Renal pelvis (tissue), 4 donors: ENCODE measurements around the gene ALDH4A1. TPM values are rescaled to one million over a fixed set of nuclear protein-coding genes. Genes with fewer than 3 reads are reported as not detected.

ENCODE experiments used
- DNase-seq: peaks from one replicate; pipeline ENCODE4 v3.0.0-alpha.2; 2013
- polyA plus RNA-seq, 3 donors: library from polyadenylated mRNA; unstranded; fragments of 120-200 nt; gene quantifications; one replicate each; pipeline ENCODE4 v1.2.1, GENCODE V29; 2013; ENCODE audit not compliant: insufficient read length in 3 of 3

The ALDH4A1 gene
- polyA plus RNA-seq, 3 donors, result 81.1 to 92.8 (median 85.7) TPM

DNA sequence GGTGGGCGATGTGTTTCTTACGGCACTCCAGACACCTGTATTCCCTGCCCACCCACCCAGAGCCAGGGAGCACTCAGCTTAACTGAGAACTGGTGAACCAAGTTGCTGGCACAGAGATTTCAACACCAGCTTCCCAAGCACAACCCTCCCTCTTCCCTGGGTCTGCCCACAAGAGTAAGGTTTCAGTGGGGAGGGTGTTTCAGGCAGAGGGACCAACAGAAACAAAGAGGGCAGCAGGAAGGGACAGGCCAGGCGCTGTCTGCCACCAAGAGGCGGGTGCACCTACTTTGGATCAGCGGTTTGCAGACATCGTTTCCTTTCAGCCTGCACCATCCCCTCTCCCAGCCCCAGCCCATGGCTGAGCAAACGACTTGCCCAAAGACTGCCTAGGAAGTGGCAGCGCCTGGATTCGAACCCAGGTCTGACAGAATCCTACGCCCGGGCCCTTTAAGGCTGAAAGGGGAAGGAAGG lies 21.9 kb upstream of the ALDH4A1 start:
- DNase-seq, result no peak

DNA sequence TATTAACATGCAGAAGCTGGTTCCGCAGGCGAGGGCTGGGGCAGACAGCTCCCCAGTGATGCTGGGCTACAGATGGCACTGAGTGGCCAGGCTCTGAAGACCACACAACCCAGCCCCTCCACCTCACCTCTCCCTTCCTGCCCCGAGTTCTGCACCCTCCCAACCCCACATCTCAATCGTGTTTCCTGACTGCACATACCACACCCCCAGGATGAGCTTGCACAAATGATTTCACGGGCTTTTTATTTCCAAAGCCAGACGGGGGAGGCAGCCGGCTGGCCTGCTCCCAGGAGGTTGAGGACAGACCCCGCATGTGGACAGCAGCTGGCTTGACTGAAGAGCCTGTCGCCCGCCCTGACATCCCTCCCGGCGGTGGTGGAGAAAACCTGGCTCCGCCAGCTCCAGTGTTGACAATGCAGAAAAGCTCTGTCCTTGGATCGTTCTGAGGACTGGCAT lies 21.4 kb upstream of the ALDH4A1 start:
- peak; percentile 80 for DNase-seq

DNA sequence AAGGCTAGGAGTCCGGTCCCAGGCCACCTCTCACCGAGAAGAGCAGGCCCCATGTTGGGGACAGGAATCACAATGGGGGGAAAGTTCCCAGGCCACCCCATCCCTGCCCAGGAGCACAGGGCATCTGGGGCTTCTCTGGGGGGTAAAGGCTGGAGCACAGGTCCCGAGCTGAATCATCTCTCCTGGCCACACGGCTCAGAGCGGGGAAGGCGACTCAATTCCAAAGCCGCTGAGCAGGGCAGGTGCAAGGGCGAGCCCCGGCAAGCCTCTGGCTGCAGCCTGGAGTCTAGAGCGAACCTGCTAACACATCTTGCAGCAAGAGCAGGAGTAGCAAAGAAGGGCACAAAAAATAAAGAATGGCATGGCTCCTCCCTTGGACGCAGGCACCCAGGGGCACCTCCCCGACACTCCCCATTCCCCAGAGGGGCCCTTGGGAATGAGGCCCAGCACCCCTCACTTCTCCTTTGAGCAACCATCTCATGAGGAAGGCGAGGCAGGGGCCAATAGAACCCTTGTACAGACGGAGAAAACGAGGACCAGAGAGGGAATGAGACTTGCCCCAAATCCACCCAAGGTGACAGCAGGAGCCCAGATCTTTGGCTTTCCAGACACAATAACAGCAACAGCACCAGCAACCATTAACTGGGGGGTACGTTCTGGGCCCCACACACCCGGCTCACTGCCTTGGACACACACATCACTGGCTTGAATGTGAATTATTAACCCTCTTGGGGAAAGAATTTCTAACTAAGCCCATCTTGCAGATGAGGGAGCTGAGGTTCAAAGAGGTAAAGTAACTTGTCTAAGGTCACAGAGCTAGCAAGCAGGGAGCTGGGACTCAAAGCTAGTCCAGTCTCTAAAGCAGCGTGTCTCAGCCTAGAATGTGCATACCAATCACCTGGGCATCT lies 20.7 kb upstream of the ALDH4A1 start:
- DNase-seq, result no peak

DNA sequence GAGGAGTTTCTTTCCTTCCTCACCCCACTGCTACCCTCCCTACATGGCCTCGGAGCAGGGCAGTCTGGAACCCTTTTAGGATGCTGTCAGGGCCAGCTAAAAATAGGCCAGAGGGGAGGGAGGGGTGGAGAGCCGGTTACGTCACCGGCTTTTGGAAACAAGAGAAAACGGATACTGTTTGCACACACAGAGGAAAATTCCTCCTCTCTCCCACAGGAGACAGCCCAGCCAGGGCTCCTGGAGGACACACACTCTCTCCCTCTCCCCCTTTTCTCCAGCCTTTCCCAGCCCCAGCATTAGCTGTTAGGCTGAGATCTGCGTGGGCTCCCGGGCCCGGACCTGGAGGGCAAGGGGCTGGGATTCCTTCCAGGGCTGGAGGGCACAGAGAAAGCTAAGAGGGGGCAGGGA lies 20.0 kb upstream of the ALDH4A1 start:
- peak; percentile 89 for DNase-seq

DNA sequence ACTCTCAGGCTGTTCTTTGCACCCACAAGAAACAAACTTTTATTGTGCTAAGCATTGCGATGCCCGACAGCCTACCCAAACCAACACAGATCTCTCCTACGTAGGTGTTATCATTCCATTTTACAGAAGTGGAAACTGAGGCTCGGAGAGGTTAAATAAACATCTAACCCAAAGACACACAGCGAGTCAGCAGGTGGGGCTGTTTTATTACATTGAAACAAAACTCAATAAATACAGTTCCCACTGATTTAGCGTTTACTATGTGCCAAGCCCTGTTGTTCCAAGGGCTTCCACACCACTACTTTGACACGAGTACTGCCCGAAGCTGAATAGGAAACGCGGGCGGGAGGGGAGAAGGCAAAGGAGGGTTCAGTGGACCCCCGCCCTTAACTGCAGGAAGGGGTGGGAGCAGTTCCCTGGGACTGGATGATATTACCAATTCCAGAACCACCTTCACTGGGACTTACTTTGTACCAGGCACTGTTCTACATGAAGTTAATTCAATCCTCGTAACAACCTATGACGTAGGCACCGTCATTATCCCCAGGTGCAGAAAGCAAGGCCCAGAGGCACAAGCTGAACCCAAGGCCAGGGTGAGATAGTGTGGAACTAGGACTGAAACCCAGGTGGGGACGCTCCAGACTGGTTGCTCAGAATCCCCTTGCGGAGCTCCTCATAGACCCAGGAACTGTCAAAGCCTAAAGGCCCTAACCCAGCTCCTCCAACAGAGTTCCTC lies 19.3 kb upstream of the ALDH4A1 start:
- DNase-seq, result no peak

DNA sequence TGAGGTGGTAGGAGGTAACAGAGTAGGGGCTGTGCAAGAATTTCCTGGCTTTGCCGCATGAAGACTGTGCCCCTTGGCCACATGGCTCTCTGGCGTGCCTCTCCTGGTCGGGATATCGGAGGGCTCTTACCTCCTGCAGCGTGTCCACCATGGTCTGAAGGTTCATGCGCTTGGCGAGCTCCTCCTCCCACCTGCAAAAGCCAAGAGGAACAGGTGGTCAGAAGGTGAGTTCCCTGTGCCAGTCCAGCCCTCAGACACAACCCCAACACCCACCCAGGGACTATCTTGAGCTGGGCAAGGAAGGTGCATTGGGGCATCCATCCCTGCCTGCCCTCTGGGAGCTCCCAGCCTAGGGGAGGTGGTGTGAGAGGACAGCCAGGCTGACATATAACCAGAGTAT lies 18.6 kb upstream of the ALDH4A1 start:
- DNase-seq, result no peak

DNA sequence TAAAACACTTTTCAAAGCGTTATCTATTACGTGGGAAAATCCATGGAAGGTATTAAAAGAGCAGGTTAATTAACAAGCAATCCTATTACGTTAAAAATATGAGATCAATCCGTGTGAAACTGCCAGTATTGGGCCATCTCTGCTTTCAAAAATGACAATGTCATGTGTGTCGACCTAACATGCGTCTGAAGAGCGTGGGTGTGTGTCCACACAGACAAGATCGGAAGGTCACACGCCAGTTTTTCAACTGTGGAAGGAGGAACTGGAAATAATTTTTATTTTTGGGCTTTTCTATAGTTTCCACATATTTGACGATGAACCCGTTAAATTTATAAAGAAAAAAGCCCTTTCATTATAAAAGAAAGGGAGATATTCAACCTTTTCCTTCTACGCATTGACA lies 17.6 kb upstream of the ALDH4A1 start:
- no peak for DNase-seq

DNA sequence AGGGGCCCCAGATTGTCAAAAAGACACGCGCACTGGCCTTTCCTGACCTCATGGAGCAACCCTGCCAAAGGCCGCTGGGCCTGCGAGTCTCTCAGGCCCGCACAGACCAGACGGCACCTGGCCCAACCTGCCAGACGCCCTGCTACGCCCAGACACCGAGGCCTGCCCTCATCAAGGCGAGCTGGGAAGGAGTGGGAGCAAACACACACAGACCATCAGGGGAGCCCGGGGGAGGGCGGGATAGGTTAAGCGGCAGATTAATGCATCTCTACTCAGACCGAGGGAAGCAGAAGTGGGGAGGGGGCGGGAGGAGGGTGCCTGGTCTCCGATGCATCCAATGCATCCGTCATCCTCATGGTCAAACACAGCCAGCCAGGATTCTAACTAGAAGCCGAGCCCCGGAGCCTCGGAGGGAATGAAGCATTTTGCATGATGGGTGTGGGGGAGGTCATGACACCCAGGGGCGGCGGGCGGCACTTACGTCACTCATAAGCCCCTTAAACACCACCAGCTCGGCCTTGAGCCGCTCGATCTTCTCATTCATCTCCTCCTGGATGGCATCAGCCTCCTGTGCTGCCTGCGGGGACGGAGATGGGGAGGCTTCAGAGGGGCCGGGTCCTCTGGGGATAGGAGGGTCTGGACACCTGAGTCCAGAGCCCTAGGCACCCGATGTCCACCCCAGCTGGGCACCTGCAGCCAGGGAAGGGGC lies 17.0 kb upstream of the ALDH4A1 start:
- no peak for DNase-seq

DNA sequence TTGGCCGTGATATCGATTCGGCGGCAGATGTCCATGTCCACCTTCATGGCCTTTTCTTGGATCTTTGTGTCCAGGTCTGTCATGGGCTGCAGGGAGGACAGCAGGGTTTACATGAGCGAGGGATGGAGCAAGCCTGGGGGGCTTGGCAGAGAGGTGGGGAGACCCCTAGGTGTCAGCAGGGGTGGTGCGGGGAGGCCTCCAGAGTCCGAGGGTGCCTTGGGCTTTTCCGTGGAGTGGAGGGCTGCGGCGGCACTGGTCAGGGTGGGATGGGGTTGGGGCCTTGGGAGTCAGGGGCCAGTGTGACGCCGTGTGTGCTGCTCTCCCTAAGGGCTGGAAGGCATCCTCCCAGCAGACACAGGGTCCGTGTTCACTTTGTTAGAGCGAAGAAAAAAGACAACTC lies 16.1 kb upstream of the ALDH4A1 start:
- DNase-seq, result no peak

DNA sequence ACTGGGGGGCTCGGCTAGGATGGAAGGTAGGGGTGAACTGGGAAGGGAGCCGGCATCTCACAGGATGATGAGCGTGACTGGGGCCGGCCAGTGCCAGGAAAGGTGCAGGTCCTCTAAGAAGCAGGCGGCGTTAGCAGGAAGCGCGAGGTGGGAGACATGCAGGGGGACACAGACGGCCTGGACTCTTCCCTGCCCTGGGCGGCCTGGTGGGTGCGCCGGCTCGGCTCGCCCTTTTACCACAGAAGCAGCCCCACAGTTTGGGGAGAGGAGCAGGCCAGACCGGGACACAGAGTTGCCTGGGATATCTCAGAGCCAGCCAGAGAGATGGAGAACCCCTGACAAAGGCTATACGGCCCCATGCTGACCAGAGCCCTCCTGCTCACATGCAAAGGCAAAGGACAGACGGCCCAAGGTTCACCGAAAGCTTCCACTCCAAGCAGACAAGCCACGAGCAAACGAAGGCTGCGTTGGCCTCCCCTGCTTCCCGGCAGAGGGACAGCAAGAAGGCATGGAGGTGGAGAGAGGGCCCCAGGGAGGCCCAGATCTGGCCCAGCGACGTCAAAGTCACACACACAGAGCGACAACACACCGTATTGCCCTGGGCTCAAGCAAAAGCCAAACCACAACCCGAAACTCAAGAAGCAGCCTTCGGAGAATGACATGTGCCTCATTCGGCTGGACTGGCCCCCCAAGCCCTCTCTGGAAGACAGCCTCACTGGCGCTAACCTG lies 14.9 kb upstream of the ALDH4A1 start:
- DNase-seq, result no peak

DNA sequence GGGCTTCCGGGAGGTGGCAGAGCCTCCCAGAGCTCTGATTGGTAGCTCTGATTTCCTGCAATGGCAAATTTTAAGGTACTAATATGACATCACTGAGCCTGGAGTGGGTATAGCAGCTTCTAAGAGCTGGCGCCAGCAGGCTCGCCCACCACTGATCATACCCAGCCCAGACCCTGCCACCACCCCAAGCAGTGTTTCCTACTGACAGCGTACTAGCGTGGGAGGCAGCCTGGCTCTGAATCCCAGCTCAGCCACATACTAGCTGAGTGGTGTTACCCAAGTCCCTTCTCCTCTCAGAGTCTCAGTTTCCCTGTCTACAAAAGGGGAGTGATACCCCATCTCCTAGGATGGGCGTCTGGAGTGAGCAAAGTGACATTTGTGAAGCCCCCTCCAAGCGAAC lies 13.0 kb upstream of the ALDH4A1 start:
- DNase-seq, result no peak

DNA sequence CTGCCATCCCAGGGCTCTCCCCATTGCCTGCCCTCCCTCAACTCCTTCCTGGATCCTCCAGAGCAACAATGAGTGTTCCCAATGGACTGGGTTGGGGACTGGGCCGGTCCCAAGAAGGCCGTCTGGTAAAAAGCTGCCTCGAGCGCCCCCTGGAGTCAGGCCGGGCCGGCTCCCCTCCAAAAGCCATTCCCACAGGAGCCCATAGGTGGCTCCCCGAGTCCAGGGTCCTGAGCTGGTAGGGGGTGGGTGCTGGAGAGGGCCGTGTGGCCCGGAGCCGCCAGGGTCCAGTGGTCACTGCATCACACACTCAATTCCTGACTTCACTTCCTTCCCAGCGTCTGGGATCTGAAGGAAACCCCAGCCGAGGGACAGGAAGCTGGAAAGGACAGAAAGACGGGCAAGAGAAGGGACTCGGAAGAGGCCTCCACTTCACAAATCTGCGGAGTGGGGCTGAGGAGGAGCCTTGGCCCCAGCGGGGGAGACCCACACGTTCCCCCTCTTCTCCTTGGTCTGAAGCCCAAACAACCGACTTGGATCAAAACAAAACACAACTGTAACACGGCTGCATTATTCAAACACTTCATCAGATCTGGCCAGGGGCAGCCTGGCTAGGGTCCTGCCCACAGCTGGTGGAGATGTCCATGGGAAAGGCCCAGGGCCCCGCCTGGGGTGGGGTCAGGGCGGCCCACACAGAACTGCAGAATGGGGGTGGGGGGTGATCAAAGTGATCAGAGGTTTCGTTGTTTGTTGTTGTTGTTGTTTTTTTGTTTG lies 10.9 kb upstream of the ALDH4A1 start:
- DNase-seq, result peak; percentile 86

DNA sequence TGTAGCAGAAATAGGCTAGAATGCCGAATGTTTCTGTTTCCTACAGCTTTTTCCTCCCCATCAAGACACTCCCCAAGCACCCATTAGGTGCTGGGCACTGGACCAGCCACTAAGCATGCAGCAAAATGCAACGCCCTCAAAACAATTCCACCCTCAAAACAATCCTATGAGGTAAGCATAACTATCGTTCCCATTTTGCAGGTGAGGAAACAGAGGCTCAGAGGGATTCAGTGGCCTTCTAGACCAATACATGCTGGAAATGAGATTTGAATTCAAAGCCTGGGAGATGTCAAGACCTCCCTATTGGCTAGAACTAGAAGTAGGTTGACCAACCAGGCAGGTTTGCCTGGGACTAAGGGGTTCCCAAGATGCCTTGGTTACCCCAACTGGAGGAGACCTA lies 10.2 kb upstream of the ALDH4A1 start:
- no peak for DNase-seq

DNA sequence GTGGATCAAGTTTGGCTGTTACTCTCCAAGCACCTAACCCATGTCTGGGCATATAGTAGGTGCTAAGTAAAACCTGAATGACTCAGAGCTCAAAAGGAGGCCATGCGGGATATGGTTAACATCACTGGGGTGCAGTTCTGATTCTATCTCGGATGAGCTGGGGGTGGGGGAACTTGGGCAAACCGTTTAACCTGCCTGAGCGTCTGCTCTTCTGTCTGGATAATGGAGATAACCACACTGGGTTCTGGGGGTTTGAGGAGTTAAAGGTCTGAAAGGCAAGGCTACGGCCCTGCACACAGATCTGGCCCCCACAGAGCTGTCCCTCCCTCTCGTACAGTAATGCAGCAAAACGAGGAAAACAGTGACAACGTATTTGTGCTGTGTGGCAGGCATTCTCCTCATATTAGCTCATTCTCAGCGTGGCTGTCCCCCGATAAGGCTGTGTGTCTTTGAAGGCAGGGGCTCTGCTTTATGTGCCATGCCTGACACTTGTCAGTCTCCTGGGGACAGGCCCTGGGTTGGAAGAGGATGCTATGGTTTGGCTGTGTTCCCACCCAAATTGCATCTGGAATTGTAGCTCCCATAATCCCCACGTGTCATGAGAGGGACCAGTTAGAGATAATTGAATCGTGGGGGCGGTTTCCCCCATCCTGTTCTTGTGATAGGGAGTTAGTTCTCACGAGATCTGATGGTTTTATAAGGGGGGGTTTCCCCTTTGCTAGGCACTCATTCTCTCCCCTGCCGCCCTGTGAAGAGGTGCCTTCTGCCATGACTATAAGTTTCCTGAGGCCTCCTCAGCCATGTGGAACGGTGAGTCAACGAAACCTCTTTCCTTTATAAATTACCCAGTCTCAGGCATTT lies 6.8 kb upstream of the ALDH4A1 start:
- DNase-seq, result no peak

DNA sequence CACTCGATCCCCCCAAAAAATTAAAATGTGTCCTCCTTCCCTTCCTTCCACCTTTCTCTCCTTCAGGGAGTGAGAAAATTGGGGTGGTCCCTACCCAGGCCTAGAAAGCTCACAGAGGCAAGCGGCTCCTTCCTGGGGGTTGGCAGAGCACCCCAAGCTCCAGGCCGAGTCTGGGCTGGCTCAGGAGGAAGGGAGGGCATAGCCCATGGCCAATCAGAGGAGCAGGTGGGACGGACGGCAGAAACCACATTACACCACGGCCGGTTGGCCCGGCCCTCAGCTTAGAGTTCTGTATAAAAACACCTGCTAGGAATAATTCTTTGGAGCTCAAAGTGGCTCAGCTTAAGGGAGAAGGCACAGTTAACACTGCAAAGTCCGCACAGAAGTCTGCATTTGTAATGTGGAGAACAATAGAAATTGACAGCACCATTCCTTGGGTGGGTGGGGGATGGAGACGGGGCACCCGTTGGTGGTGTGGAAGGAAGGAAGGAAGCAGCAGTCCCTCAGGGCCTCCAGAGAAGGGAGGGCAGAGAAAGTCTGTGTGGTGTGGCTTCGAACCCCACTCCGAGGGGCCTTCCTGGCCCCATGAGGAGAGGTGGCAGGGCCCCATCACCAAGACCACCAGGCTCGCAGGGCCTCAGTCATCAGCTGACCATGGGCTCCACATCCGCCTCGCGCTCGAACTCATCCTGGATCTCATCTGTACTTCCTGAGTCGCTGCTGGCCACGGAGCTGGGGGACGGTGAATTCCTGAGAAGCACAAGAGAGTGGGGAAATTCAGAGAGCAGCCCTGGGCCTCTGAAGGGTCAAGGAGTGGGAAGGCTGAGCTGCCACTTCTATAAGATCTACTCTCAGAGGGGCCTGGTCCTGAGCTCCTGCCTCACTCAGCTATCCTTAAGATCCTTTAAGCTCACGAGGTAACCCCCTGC lies 5.8 kb upstream of the ALDH4A1 start:
- DNase-seq, result no peak

DNA sequence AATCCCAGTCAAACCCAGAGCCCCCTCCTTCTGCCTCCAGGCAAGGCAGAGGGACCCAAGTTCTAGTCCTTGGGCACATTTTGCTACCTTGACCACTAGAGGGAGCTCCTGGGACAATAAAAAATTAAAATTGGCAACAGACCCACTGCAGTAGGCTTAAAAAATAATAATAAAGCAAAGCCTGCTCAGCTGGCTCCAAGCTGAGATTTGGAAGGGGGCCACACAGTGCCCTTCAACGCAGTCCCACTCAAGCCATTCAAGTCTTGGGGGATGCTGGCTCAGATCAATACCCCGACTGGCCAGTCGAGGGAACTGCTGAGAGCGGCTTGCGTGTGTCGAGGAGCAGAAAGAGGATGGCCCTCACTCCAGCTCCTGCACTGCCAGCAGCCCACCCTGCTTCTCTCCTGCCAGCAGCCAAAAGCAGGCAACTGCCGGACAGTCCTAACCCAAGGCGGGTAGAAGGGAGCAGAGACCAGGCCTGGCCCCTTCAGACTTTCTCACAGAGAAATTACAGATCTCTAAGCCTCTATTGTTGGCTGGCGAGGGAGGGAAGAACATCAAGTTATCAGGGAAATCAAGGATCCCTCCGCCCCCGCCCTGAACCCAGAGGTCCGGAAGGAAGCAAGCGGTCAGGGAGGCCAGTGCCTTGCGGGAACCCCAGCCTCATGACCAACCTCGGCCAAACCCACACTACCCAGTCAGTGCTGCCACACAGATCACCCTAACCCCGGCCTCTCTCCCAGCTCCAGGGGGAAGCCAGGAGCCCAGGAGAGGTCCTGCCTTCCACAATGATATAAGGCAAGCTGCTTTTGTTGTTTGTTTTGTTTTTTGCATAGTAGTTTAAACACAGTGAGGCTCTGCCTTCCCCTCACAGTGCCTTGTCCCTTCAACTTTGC lies 4.9 kb upstream of the ALDH4A1 start:
- DNase-seq, result no peak

DNA sequence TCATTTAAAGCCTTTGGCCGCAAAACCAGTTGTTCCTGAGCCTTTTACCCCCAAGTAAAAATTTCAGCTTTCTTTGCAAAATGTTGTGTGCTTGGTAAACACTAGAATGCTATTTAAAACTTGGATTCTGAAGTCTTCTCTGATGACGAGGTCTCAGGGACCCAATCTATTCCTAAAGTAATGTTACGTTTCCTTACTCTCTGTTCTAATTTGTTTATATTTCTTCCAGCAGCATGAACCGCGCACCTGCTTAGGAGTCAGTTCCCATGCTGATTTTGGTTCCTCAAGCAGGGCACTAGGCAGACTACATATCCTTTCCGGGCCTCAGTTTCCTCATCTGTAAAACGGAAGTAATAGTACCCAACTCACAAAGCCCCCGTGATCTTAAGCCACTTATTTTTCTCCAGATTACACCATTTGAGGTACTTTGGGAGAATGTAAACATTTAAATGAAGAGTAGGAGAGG lies 969 bp upstream of the ALDH4A1 start:
- DNase-seq, result no peak
